GM12878 (cell line): ENCODE data around the gene CACUL1. TPM values are rescaled to one million over a fixed set of nuclear protein-coding genes. Genes with fewer than 3 reads are reported as not detected.

Experiments
- ATAC-seq: fragments of 200-7000 bp; cut with Tn5 transposase; 3 replicates; pipeline ENCODE4 v1.9.1; 2020; ENCODE audit warnings: mild to moderate bottlenecking, moderate library complexity
- BruUV-seq: library from RNA; stranded (reverse); fragments of 400-500 nt; replicated peaks from 2 replicates; lab custom pipeline; 2021; lab: Mats Ljungman, UMichigan
- CTCF ChIA-PET: fragments of 300-600 bp; sonication (Branson Sonifier 250); formaldehyde crosslinking; extraction: SDS; loops from one replicate; lab custom pipeline; 2021; ENCODE audit warnings: inconsistent platforms; lab: Yijun Ruan, JAX
- POLR2A ChIA-PET: fragments of 350-600 bp; formaldehyde crosslinking; extraction: SDS; loops from one replicate; lab custom pipeline; 2021; ENCODE audit warnings: inconsistent platforms; lab: Charles Lee
- RAD21 ChIA-PET: fragments of 300-600 bp; sonication (Branson Sonifier 250); formaldehyde crosslinking; loops from one replicate; lab custom pipeline; 2023; ENCODE audit warnings: antibody characterized with exemption; ENCODE audit not compliant: unreplicated experiment; lab: Charles Lee
- SMC1A ChIA-PET: fragments of 300-600 bp; sonication (Branson Sonifier 250); formaldehyde crosslinking; loops from one replicate; lab custom pipeline; 2023; ENCODE audit not compliant: unreplicated experiment, uncharacterized antibody; lab: Charles Lee
- DNase-seq: peaks from one replicate; pipeline ENCODE4 v3.0.0-alpha.2; 2011; ENCODE audit warnings: low read depth, low spot score
- FAIRE-seq: peaks from 3 replicates; lab custom pipeline; 2011; peaks lifted over from hg19 to GRCh38; lab: Jason Lieb, UNC
- H2AFZ ChIP-seq: 2 replicates; pipeline ENCODE4 v1.6.0; 2011; ENCODE audit warnings: low read depth, low read length, control low read depth; ENCODE audit not compliant: control insufficient read depth
- H3K27ac ChIP-seq: 2 replicates; pipeline ENCODE4 v1.5.1; 2011; ENCODE audit warnings: control low read depth; ENCODE audit not compliant: control insufficient read depth, insufficient read depth
- H3K27me3 ChIP-seq, 2 experiments: replicated peaks in 1 of 2; 2 replicates each; pipeline versions ENCODE4 v1.6.0 to v1.6.1; 2011; ENCODE audit warnings: low read length in 1 of 2; ENCODE audit not compliant: control insufficient read depth in 2 of 2, insufficient read depth in 2 of 2
- H3K36me3 ChIP-seq, 2 experiments: 2 replicates each; pipeline ENCODE4 v1.5.1; 2011; ENCODE audit warnings: low read length in 1 of 2; ENCODE audit not compliant: control insufficient read depth in 2 of 2, insufficient read depth in 2 of 2
- H3K4me1 ChIP-seq: 2 replicates; pipeline ENCODE4 v1.6.1; 2011; ENCODE audit warnings: mild to moderate bottlenecking, low read length, moderate library complexity, mixed read lengths; ENCODE audit not compliant: control insufficient read depth, insufficient read depth
- H3K4me2 ChIP-seq: 2 replicates; pipeline ENCODE4 v1.6.0; 2011; ENCODE audit warnings: control low read depth; ENCODE audit not compliant: control insufficient read depth, insufficient read depth
- H3K4me3 ChIP-seq: fragments of 200-600 bp; sonication (generic); 2 replicates; pipeline ENCODE4 v1.5.1; 2016
- H3K79me2 ChIP-seq: 2 replicates; pipeline ENCODE4 v1.6.0; 2011; ENCODE audit warnings: low read length; ENCODE audit not compliant: control insufficient read depth, insufficient read depth
- H3K9ac ChIP-seq: 2 replicates; pipeline ENCODE4 v1.8.0; 2011; ENCODE audit warnings: low read length, control low read depth, mixed read lengths; ENCODE audit not compliant: control insufficient read depth, insufficient read depth
- H3K9me3 ChIP-seq: replicated peaks from 3 replicates; pipeline ENCODE4 v1.5.1; 2011; ENCODE audit warnings: mild to moderate bottlenecking, low read length; ENCODE audit not compliant: control insufficient read depth, insufficient read depth
- H4K20me1 ChIP-seq: 2 replicates; pipeline ENCODE4 v1.6.0; 2011; ENCODE audit not compliant: control insufficient read depth, insufficient read depth
- ASH2L ChIP-seq: fragments of 300-600, 200-600 bp; sonication (generic); IDR thresholded peaks from 2 replicates; pipeline ENCODE4 v1.6.1; 2017; ENCODE audit warnings: low read depth, mild to moderate bottlenecking, borderline replicate concordance
- KDM1A ChIP-seq: fragments of 200-600 bp; sonication (generic); IDR thresholded peaks from 2 replicates; pipeline ENCODE4 v1.6.1; 2016; ENCODE audit warnings: borderline replicate concordance
- KLF5 ChIP-seq: fragments of 450-650 bp; IDR thresholded peaks from 2 replicates; pipeline ENCODE4 v1.6.1; 2014; ENCODE audit warnings: mild to moderate bottlenecking; ENCODE audit not compliant: partially characterized antibody
- MEF2B ChIP-seq: fragments of 450-650 bp; IDR thresholded peaks from 2 replicates; pipeline ENCODE4 v1.6.1; 2018; ENCODE audit warnings: mild to moderate bottlenecking, moderate library complexity; ENCODE audit not compliant: partially characterized antibody, poor library complexity, severe bottlenecking
- NBN ChIP-seq: fragments of 450-650 bp; IDR thresholded peaks from 2 replicates; pipeline ENCODE4 v1.6.1; 2016
- NFXL1 ChIP-seq: fragments of 450-650 bp; IDR thresholded peaks from 2 replicates; pipeline ENCODE4 v1.6.1; 2017; ENCODE audit warnings: antibody characterized with exemption, mild to moderate bottlenecking, borderline replicate concordance
- NR2C1 ChIP-seq: fragments of 450-650 bp; IDR thresholded peaks from 2 replicates; pipeline ENCODE4 v1.6.1; 2017; ENCODE audit warnings: antibody characterized with exemption, mild to moderate bottlenecking, moderate library complexity
- RCOR1 ChIP-seq: conservative IDR thresholded peaks from 2 replicates; pipeline ENCODE4 v1.6.1; 2012; ENCODE audit warnings: low read depth, low read length, improper control_type of control experiment
- TCF12 ChIP-seq: IDR thresholded peaks from 2 replicates; pipeline ENCODE4 v1.6.1; 2011; ENCODE audit warnings: low read depth, mild to moderate bottlenecking, low read length
- USF2 ChIP-seq: IDR thresholded peaks from 2 replicates; pipeline ENCODE4 v1.6.1; 2011; ENCODE audit warnings: low read depth, low read length, improper control_type of control experiment, borderline replicate concordance
- WGBS: methylation state at CpG from one replicate; pipeline ENCODE4 v1.1.6; 2016; ENCODE audit warnings: low lambda C conversion rate; ENCODE audit not compliant: insufficient replicate concordance, insufficient coverage; ENCODE audit errors: missing lambda C conversion rate; 5-methylcytosine and 5-hydroxymethylcytosine counted together
- in situ Hi-C: fragments of 300-500 bp; cut with MboI; formaldehyde crosslinking; loops from 9 replicates; pipeline ENCODE4 v1.14.3; 2018; ENCODE audit warnings: mixed read lengths
- intact Hi-C: fragments of 100-400 bp; cut with micrococcal nuclease; formaldehyde crosslinking; loops from one replicate; pipeline ENCODE4 v1.14.2; 2022; ENCODE audit not compliant: unreplicated experiment
- polyA plus RNA-seq, 11 experiments: library from polyadenylated mRNA; depleted of rRNA in 4 of 11; unstranded in 6 of 11; stranded (reverse) in 5 of 11; fragments of >200 nt; fragmentation: Nextera tagmentation in 4 of 11; fragmentation: Illumina TruSeq in 1 of 11; extraction: Ambion mirVana in 4 of 11; extraction: Trizol in 1 of 11; gene quantifications; 1 replicate in 1 of 11; 2 replicates in 10 of 11; pipeline versions ENCODE4 v1.2.1 to v1.2.3, GENCODE V29; 2011 to 2016; ENCODE audit warnings: inconsistent platforms in 2 of 11, missing spikeins in 2 of 11, low read depth in 1 of 11
- total RNA-seq, 4 experiments: library from RNA; depleted of rRNA in 3 of 4; stranded (reverse); fragments of >200 nt in 3 of 4; fragmentation: Illumina TruSeq in 1 of 4; extraction: Trizol in 1 of 4; gene quantifications; 2 replicates each; pipeline versions ENCODE4 v1.2.1 to v1.2.3, GENCODE V29; 2013 to 2021
- TF ChIP-seq, protein P1 (sequence below): IDR thresholded peaks from 2 replicates; pipeline ENCODE4 v1.6.1; 2011; ENCODE audit warnings: low read depth, mild to moderate bottlenecking, low read length, moderate library complexity, borderline replicate concordance; ENCODE audit errors: extremely low read depth
- TF ChIP-seq, protein P2 (sequence below): IDR thresholded peaks from 2 replicates; pipeline ENCODE4 v1.6.1; 2012; ENCODE audit warnings: low read depth, low read length, improper control_type of control experiment
- TF ChIP-seq, protein P3 (sequence below): IDR thresholded peaks from 2 replicates; pipeline ENCODE4 v1.6.1; 2012; ENCODE audit warnings: low read length, inconsistent platforms

The CACUL1 gene
- total and polyA plus RNA-seq, 10 of the 15 experiments (the other 5 are each of a cell fraction or from before 2014, with no cell fraction given): 7.4 to 23.2 (median 13.0) TPM

DNA sequence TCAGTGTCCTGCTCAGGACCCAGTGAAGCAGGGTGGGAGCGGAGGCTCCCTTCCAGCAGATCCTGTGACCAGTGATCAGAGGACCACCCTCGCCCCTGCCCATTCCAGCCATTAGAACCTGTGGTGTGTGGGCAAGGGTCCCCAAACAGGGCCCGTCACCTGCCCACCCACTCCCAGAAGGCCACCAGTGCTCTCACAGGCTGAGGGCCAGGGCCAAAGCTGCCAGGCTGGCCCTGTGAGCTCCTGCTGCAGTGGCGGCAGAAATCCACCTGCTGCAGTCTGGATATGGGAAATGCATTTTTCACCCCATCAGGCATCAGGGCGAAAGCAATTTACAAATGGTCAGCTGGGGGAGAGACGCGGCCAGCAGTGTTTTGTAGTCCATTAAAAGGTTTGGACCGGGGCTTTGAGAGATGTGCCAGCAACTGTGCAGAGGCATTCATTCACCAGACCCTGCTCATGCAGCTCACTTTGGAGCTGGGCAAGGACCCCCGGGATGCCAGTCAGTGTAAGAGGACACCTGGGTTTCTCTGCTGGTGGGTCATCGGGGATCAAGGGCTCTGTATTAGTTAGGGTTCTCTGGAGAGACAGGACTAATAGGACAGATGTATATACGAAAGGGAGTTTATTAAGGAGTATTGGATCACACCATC lies 84.2 kb downstream of the CACUL1 start:
- H3K4me2 ChIP-seq: no peak overlapping the region
- H4K20me1 ChIP-seq: no peaks in the 10 kb centered on the region; the same call in 1 of the 2 replicates
- SMC1A ChIA-PET: no interaction called here
- CTCF ChIA-PET: no interaction called here
- no peaks in the 10 kb centered on the region for H3K79me2 ChIP-seq
- no peaks in the 10 kb centered on the region for H3K27me3 ChIP-seq
- intact Hi-C loops (no loop called here), in situ Hi-C loops (no loop called here)
- no peak for DNase-seq
- H3K9me3 ChIP-seq: no peaks in the 10 kb centered on the region
- H2AFZ ChIP-seq: no peak overlapping the region
- WGBS: 86% methylated on average over 11 of the region's 11 CpGs
- no peak for ATAC-seq
- no peak overlapping the region for H3K9ac ChIP-seq
- no peak overlapping the region for H3K4me3 ChIP-seq
- no peak for FAIRE-seq
- H3K36me3 ChIP-seq: no peaks in the 10 kb centered on the region
- no peaks in the 10 kb centered on the region for H3K4me1 ChIP-seq
- no peak for TF ChIP-seq RCOR1
- POLR2A ChIA-PET: no interaction called here
- RAD21 ChIA-PET: no interaction called here
- BruUV-seq: no TSS peak
- H3K27ac ChIP-seq: no peak overlapping the region

- H3K9me3 ChIP-seq: no peaks in the 10 kb centered on the region
- no peak overlapping the region for H3K4me3 ChIP-seq
- FAIRE-seq: no peak
- no TSS peak for BruUV-seq
- DNase-seq: no peak
- CTCF ChIA-PET: no interaction called here
- H3K4me1 ChIP-seq: no peaks in the 10 kb centered on the region
- no peaks in the 10 kb centered on the region; the same call in 1 of the 2 replicates for H4K20me1 ChIP-seq
- POLR2A ChIA-PET: no interaction called here
- WGBS: 65% methylated on average over 3 of the region's 3 CpGs
- no peaks in the 10 kb centered on the region for H3K79me2 ChIP-seq
- intact Hi-C loops (no loop called here), in situ Hi-C loops (no loop called here)
- H3K36me3 ChIP-seq: no peaks in the 10 kb centered on the region
- RAD21 ChIA-PET: no interaction called here
- H3K27ac ChIP-seq: no peak overlapping the region
- no peak for ATAC-seq
- no peak overlapping the region for H3K9ac ChIP-seq
- no peak overlapping the region for H3K4me2 ChIP-seq
- H3K27me3 ChIP-seq: no peaks in the 10 kb centered on the region
- SMC1A ChIA-PET: no interaction called here
- H2AFZ ChIP-seq: no peak overlapping the region
- no peak for TF ChIP-seq TCF12
- TF ChIP-seq NR2C1: no peak
- TF ChIP-seq, protein P1, sequence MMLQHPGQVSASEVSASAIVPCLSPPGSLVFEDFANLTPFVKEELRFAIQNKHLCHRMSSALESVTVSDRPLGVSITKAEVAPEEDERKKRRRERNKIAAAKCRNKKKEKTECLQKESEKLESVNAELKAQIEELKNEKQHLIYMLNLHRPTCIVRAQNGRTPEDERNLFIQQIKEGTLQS: no peak
- no peak for TF ChIP-seq NFXL1
- TF ChIP-seq KLF5: no peak
- no peak for TF ChIP-seq ASH2L
- TF ChIP-seq, protein P2, sequence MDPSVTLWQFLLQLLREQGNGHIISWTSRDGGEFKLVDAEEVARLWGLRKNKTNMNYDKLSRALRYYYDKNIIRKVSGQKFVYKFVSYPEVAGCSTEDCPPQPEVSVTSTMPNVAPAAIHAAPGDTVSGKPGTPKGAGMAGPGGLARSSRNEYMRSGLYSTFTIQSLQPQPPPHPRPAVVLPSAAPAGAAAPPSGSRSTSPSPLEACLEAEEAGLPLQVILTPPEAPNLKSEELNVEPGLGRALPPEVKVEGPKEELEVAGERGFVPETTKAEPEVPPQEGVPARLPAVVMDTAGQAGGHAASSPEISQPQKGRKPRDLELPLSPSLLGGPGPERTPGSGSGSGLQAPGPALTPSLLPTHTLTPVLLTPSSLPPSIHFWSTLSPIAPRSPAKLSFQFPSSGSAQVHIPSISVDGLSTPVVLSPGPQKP: no peak
- TF ChIP-seq NBN: no peak
- TF ChIP-seq USF2: no peak
- no peak for TF ChIP-seq KDM1A
- TF ChIP-seq MEF2B: no peak
- TF ChIP-seq, protein P3, sequence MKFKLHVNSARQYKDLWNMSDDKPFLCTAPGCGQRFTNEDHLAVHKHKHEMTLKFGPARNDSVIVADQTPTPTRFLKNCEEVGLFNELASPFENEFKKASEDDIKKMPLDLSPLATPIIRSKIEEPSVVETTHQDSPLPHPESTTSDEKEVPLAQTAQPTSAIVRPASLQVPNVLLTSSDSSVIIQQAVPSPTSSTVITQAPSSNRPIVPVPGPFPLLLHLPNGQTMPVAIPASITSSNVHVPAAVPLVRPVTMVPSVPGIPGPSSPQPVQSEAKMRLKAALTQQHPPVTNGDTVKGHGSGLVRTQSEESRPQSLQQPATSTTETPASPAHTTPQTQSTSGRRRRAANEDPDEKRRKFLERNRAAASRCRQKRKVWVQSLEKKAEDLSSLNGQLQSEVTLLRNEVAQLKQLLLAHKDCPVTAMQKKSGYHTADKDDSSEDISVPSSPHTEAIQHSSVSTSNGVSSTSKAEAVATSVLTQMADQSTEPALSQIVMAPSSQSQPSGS: no peak
Observed at GRCh38 chr10:118669835-118670234, 84.9 kb downstream of the CACUL1 start.
